Stomach (tissue), 9 donors: Measurements from ENCODE around the gene RTN4R. TPM values are rescaled to one million over a fixed set of nuclear protein-coding genes. Genes with fewer than 3 reads are reported as not detected.

Experiments
- DNase-seq, 2 donors: peaks; one replicate each; pipeline versions ENCODE4 v3.0.0 to v3.0.0-alpha.2; 2013 to 2019
- H3K27ac ChIP-seq, 5 donors: fragments of 200-600 bp in 4 of 5; sonication (generic) in 4 of 5; one replicate each; pipeline ENCODE4 v1.5.1; 2013 to 2019; ENCODE audit warnings: mild to moderate bottlenecking in 1 of 5, moderate library complexity in 1 of 5
- H3K27me3 ChIP-seq, 3 donors: fragments of 200-600 bp; sonication (generic); one replicate each; pipeline ENCODE4 v1.5.1; 2017 to 2019; ENCODE audit warnings: mixed run types in 1 of 3
- H3K36me3 ChIP-seq, 4 donors: fragments of 200-600 bp; sonication (generic); 1 replicate in 3 of 4; 2 replicates in 1 of 4; pipeline ENCODE4 v1.5.1; 2016 to 2019
- H3K4me1 ChIP-seq, 4 donors: fragments of 200-600 bp; sonication (generic); one replicate each; pipeline ENCODE4 v1.5.1; 2016 to 2019
- H3K4me3 ChIP-seq, 4 donors: fragments of 200-600 bp; sonication (generic) in 3 of 4; one replicate each; pipeline ENCODE4 v1.5.1; 2016 to 2019; ENCODE audit warnings: mild to moderate bottlenecking in 1 of 4
- H3K9me3 ChIP-seq, 4 donors: fragments of 200-600 bp; sonication (generic); one replicate each; pipeline ENCODE4 v1.5.1; 2016 to 2019
- EP300 ChIP-seq: sonication (generic); formaldehyde crosslinking; IDR thresholded peaks from one replicate; pipeline ENCODE4 v1.6.1; 2017; ENCODE audit warnings: antibody characterized with exemption
- POLR2A ChIP-seq, 4 donors: fragments of 450-650 bp; IDR thresholded peaks; one replicate each; pipeline ENCODE4 v1.6.1; 2016; ENCODE audit warnings: antibody characterized with exemption in 4 of 4, control low read depth in 2 of 4, mild to moderate bottlenecking in 1 of 4, moderate library complexity in 1 of 4
- POLR2AphosphoS5 ChIP-seq, 3 donors: sonication (generic); formaldehyde crosslinking; IDR thresholded peaks; one replicate each; pipeline ENCODE4 v1.6.1; 2016; ENCODE audit warnings: antibody characterized with exemption in 3 of 3
- WGBS, 5 donors: extraction: QIAGEN DNeasy Blood & Tissue Kit in 3 of 5; methylation state at CpG; one replicate each; pipeline versions ENCODE4 v1.1.5 to v1.1.7; 2013 to 2018; 5-methylcytosine and 5-hydroxymethylcytosine counted together
- intact Hi-C: fragments of 100-400 bp; cut with DNase I; formaldehyde crosslinking; loops from one replicate; pipeline ENCODE4 v1.15.1; 2023; ENCODE audit warnings: low total_unique reads
- polyA plus RNA-seq, 3 donors: library from polyadenylated mRNA; stranded (reverse); fragments of 200-250 nt; gene quantifications; one replicate each; pipeline ENCODE4 v1.2.3, GENCODE V29; 2013
- small RNA-seq, 4 donors: library from RNA; depleted of rRNA; stranded (forward); fragments of <200 nt; gene quantifications; one replicate each; pipeline ENCODE3, GENCODE V24; 2016
- total RNA-seq, 5 donors: library from RNA; depleted of rRNA; stranded (reverse); fragments of >200 nt; gene quantifications; one replicate each; pipeline versions ENCODE4 v1.1.0 to v1.2.3, GENCODE V29; 2014 to 2016
- TF ChIP-seq, protein P1 (sequence below), 7 experiments: fragments of 450-650 bp in 4 of 7; fragments of 200-600 bp in 3 of 7; sonication (generic) in 3 of 7; IDR thresholded peaks; one replicate each; pipeline ENCODE4 v1.5.1; 2016 to 2019; ENCODE audit warnings: antibody characterized with exemption in 7 of 7, control low read depth in 2 of 7, mild to moderate bottlenecking in 1 of 7
- donor health status: healthy with polysubstance abuse.
- donor health status: Bipolar disorder and iron deficiency.
- donor health status: healthy.

The RTN4R gene
- total and polyA plus RNA-seq, 8 donors = 0.92 to 2.2 (median 1.7) TPM; not detected in 3

DNA sequence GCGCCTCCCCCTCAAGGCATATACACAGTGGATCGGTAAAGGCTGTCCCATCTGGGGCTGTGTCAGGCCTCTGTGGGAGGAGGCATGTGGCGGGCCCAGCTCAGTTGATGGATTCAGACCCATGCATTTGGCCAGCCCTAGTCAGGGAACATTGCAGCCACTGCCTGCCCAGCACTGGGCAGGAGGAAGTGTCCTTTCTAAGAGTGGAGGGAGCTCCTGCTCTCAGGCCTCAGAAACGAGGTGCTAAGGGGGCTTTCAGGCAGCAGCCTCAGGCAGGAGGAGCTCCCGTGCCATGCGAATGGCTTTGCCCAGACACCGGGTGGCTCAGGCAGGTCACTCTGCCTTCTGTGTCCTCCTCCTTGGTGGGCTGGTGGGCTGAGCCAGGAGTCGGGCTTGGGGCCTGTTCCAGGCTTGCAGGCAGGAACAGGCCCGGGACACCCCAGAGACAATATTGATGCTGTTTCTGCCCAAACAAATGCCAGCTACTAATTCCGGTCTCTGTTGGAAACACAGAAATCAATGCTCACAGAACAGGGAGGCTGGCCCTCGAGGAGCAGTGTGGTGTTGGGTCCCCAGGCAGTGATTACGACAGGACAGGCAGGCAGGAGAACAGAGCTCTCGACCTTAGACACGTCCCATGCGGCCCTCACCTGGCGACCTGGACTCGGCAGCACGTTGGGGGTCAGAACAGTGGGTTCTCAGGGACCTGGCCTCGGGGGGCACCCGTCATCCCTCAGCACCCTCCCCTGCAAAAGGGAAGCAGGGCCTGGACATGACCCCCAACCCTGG, 75.0 kb downstream of the RTN4R start:
- intact Hi-C loops = no loop called here
- Histone ChIP-seq H3K36me3 (no peaks in the 10 kb centered on the region), H3K9me3 (no peaks in the 10 kb centered on the region), H3K27ac (no peak overlapping the region), H3K27me3 (no peaks in the 10 kb centered on the region), H3K4me3 (no peak overlapping the region), H3K4me1 (no peaks in the 10 kb centered on the region)
- no peak for DNase-seq
- TF ChIP-seq POLR2A (IDR thresholded peaks at IDR 0.05) = no peak
- no peak for TF ChIP-seq EP300
- TF ChIP-seq, protein P1, sequence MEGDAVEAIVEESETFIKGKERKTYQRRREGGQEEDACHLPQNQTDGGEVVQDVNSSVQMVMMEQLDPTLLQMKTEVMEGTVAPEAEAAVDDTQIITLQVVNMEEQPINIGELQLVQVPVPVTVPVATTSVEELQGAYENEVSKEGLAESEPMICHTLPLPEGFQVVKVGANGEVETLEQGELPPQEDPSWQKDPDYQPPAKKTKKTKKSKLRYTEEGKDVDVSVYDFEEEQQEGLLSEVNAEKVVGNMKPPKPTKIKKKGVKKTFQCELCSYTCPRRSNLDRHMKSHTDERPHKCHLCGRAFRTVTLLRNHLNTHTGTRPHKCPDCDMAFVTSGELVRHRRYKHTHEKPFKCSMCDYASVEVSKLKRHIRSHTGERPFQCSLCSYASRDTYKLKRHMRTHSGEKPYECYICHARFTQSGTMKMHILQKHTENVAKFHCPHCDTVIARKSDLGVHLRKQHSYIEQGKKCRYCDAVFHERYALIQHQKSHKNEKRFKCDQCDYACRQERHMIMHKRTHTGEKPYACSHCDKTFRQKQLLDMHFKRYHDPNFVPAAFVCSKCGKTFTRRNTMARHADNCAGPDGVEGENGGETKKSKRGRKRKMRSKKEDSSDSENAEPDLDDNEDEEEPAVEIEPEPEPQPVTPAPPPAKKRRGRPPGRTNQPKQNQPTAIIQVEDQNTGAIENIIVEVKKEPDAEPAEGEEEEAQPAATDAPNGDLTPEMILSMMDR (IDR thresholded peaks at IDR 0.05) = no peak
- no peak for TF ChIP-seq POLR2AphosphoS5 (IDR thresholded peaks at IDR 0.05)
- 73 to 84% (median 83%) methylated on average over 19 to 20 of the region's 20 CpGs for WGBS, 5 donors

DNA sequence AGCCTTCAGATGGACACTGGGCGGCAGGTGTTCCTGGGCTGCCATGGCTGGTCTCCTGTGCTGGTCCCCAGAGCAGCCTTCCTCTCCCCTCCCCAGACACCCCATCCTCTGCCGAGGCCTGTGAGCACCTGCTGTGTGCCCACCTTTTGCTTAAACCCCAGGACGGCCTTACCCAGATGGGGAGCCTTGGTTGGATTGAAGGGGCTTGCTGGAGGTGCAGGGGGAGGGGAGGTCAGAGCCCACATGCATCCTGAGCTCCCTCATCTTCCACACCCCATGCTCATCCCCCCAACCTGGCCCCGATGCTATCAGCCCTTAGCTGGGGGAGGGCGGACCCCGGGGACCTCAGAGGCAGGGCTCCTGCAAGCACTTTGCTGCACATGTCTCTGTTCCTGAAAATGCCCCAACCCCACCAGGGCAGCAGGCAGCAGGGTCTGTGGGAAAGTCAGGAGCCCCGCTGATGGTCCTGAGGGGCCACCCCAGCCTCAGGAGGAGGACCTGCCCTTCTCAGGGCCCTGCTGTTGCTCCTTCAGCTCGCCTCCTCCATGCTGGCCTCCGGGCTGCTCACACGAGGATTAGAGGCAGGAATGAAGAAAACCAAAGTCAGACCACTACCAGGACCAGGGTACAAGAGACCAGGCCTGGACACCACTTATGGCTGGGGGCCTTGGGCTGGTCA, 75.7 kb downstream of the RTN4R start:
- intact Hi-C loops = no loop called here
- TF ChIP-seq EP300 = no peak
- no peak for TF ChIP-seq POLR2AphosphoS5 (IDR thresholded peaks at IDR 0.05)
- TF ChIP-seq, protein P1 (IDR thresholded peaks at IDR 0.05) = no peak
- no peak for TF ChIP-seq POLR2A (IDR thresholded peaks at IDR 0.05)
- 79 to 95% (median 87%) methylated on average over 7 to 10 of the region's 10 CpGs for WGBS, 5 donors

DNA sequence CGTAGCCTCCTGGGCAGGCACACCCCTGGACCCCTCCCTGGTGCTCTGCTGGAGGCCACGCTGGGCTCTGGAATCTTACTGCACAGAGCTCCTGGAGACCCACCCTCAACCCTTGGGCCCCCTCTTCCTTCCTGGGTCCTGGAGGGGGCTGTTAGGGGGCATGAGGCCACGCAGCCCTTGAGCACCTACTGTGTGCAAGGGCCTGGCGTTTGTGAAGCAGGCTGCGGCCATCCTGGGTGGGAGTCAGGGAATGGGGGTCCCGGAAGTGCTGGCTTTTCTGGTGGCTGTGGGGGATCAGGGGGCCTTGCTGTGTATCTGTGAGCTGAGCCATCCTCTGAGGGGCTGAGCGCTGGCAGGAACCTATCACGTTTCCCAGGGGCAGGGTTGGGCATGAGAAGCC, 76.3 kb downstream of the RTN4R start:
- H3K27ac ChIP-seq = no peak overlapping the region
- H3K9me3 ChIP-seq = no peaks in the 10 kb centered on the region
- 60 to 81% (median 75%) methylated on average over 2 to 8 of the region's 8 CpGs for WGBS, 5 donors
- H3K27me3 ChIP-seq = no peaks in the 10 kb centered on the region
- no peak for TF ChIP-seq POLR2AphosphoS5 (IDR thresholded peaks at IDR 0.05)
- H3K36me3 ChIP-seq = no peaks in the 10 kb centered on the region
- no peak for DNase-seq
- intact Hi-C loops = no loop called here
- no peak overlapping the region for H3K4me3 ChIP-seq
- H3K4me1 ChIP-seq = no peaks in the 10 kb centered on the region

More for the DNA sequence above, 75.7 kb downstream of the RTN4R start:
- Histone ChIP-seq H3K36me3 (no peaks in the 10 kb centered on the region), H3K4me3 (no peak overlapping the region), H3K4me1 (no peaks in the 10 kb centered on the region), H3K27me3 (no peaks in the 10 kb centered on the region), H3K9me3 (no peaks in the 10 kb centered on the region), H3K27ac (no peak overlapping the region)
- no peak for DNase-seq

Small RNAs within 50 kb of the gene (small RNA-seq; reads per million reads assigned to genes)
- 0 to 1.9 (median 0.10) reads per million in 4 donors for gene MIR1286

Other genes starting within 250 kb of the RTN4R start
- gene TANGO2, start 247.2 kb downstream of the RTN4R start, total RNA-seq = 10 to 100 TPM; 18.1 to 38.8 (median 27.2) TPM
- gene TANGO2, start 247.2 kb downstream of the RTN4R start, polyA plus RNA-seq = 10 to 100 TPM; 13.8 to 37.7 (median 26.0) TPM
- 10 to 100 TPM; 25.1 to 55.4 (median 48.5) TPM for gene DGCR8, start 188.1 kb downstream of the RTN4R start, total RNA-seq
- 10 to 100 TPM in 1 of 3 donors, 1 to 10 TPM in 2; 7.8 to 13.8 (median 9.3) TPM for gene DGCR8, start 188.1 kb downstream of the RTN4R start, polyA plus RNA-seq
- 100 to 1,000 TPM in 3 of 5 donors, 10 to 100 TPM in 2; 23.9 to 200 (median 127) TPM for gene RANBP1, start 152.2 kb downstream of the RTN4R start, total RNA-seq
- 10 to 100 TPM; 72.8 to 93.5 (median 90.3) TPM for gene RANBP1, start 152.2 kb downstream of the RTN4R start, polyA plus RNA-seq
- gene TRMT2A, start 151.1 kb downstream of the RTN4R start, total RNA-seq = 100 to 1,000 TPM in 1 of 5 donors, 10 to 100 TPM in 4; 30.5 to 143 (median 89.5) TPM
- gene TRMT2A, start 151.1 kb downstream of the RTN4R start, polyA plus RNA-seq = 10 to 100 TPM; 17.9 to 70.3 (median 33.6) TPM
- 100 to 1,000 TPM in 1 of 5 donors, 10 to 100 TPM in 3, 1 to 10 TPM in 1; 4.2 to 228 (median 23.6) TPM for gene ZDHHC8, start 136.5 kb downstream of the RTN4R start, total RNA-seq
- 10 to 100 TPM in 1 of 3 donors, 1 to 10 TPM in 2; 3.2 to 22.8 (median 9.7) TPM for gene ZDHHC8, start 136.5 kb downstream of the RTN4R start, polyA plus RNA-seq
- 10 to 100 TPM in 1 of 5 donors, 1 to 10 TPM in 1, under 1 TPM in 2, not detected in 1; 0.37 to 40.8 (median 2.1) TPM for gene CCDC188, start 117.3 kb downstream of the RTN4R start, total RNA-seq
- 1 to 10 TPM in 1 of 3 donors, under 1 TPM in 2; 0.10 to 2.7 (median 0.76) TPM for gene CCDC188, start 117.3 kb downstream of the RTN4R start, polyA plus RNA-seq
- 100 to 1,000 TPM in 1 of 5 donors, 10 to 100 TPM in 4; 21.4 to 148 (median 46.1) TPM for gene DGCR6L, start 51.7 kb upstream of the RTN4R start, total RNA-seq
- gene DGCR6L, start 51.7 kb upstream of the RTN4R start, polyA plus RNA-seq = 10 to 100 TPM; 81.5 to 88.3 (median 83.3) TPM
- gene ZNF74, start 125.8 kb upstream of the RTN4R start, total RNA-seq = 10 to 100 TPM in 4 of 5 donors, 1 to 10 TPM in 1; 5.9 to 29.9 (median 13.2) TPM
- gene ZNF74, start 125.8 kb upstream of the RTN4R start, polyA plus RNA-seq = 1 to 10 TPM; 3.1 to 5.5 (median 4.1) TPM
- 10 to 100 TPM in 2 of 5 donors, 1 to 10 TPM in 2, under 1 TPM in 1; 0.89 to 42.9 (median 6.4) TPM for gene SCARF2, start 169.5 kb upstream of the RTN4R start, total RNA-seq
- 1 to 10 TPM; 1.5 to 2.0 (median 1.6) TPM for gene SCARF2, start 169.5 kb upstream of the RTN4R start, polyA plus RNA-seq
- gene KLHL22, start 227.5 kb upstream of the RTN4R start, total RNA-seq = 10 to 100 TPM in 4 of 5 donors, 1 to 10 TPM in 1; 7.0 to 26.5 (median 22.8) TPM
- 10 to 100 TPM in 2 of 3 donors, 1 to 10 TPM in 1; 7.0 to 10.8 (median 10.2) TPM for gene KLHL22, start 227.5 kb upstream of the RTN4R start, polyA plus RNA-seq
- 100 to 1,000 TPM in 3 of 5 donors, 10 to 100 TPM in 2; 28.3 to 289 (median 135) TPM for gene MED15, start 239.3 kb upstream of the RTN4R start, total RNA-seq
- 10 to 100 TPM; 29.3 to 41.9 (median 39.3) TPM for gene MED15, start 239.3 kb upstream of the RTN4R start, polyA plus RNA-seq